CD14-positive monocyte (primary cell): Measurements from ENCODE around the gene SYNGR4. TPM values are rescaled to one million over a fixed set of nuclear protein-coding genes. Genes with fewer than 3 reads are reported as not detected.

Experiments
- DNase-seq, 3 donors: peaks; one replicate each; pipeline ENCODE4 v3.0.0-alpha.2; 2011 to 2022
- H2AFZ ChIP-seq: 2 replicates; pipeline ENCODE4 v1.6.0; 2012; ENCODE audit warnings: mild to moderate bottlenecking, low read depth, low read length, inconsistent platforms; ENCODE audit not compliant: insufficient read depth, poor library complexity, severe bottlenecking
- H3K27ac ChIP-seq, 2 donors: 1 replicate in 1 of 2; 2 replicates in 1 of 2; pipeline ENCODE4 v1.5.1; 2012 to 2013; ENCODE audit warnings: low read length in 2 of 2, control low read depth in 1 of 2, inconsistent platforms in 1 of 2, low read depth in 1 of 2, mild to moderate bottlenecking in 1 of 2
- H3K27me3 ChIP-seq, 2 donors: one replicate each; pipeline versions ENCODE4 v1.6.0 to v1.6.1; 2011 to 2013; ENCODE audit warnings: low read length in 2 of 2; ENCODE audit not compliant: control insufficient read depth in 2 of 2, insufficient read depth in 2 of 2
- H3K36me3 ChIP-seq, 2 donors: replicated peaks in 1 of 2; 1 replicate in 1 of 2; 2 replicates in 1 of 2; pipeline versions ENCODE4 v1.5.1 to v1.6.1; 2012 to 2013; ENCODE audit warnings: low read length in 2 of 2, control low read depth in 1 of 2, inconsistent platforms in 1 of 2, mild to moderate bottlenecking in 1 of 2; ENCODE audit not compliant: insufficient read depth in 2 of 2, control insufficient read depth in 1 of 2
- H3K4me1 ChIP-seq, 2 donors: 1 replicate in 1 of 2; 2 replicates in 1 of 2; pipeline versions ENCODE4 v1.5.1 to v1.6.1; 2012 to 2013; ENCODE audit warnings: low read length in 2 of 2, control low read depth in 1 of 2, inconsistent platforms in 1 of 2, mild to moderate bottlenecking in 1 of 2, moderate library complexity in 1 of 2; ENCODE audit not compliant: insufficient read depth in 2 of 2, control insufficient read depth in 1 of 2
- H3K4me2 ChIP-seq: replicated peaks from 2 replicates; pipeline ENCODE3; 2012; ENCODE audit warnings: low read length, moderate library complexity, mild to moderate bottlenecking; ENCODE audit not compliant: poor library complexity, severe bottlenecking; ENCODE audit errors: extremely low read depth
- H3K4me3 ChIP-seq, 3 experiments: fragments of 200-600 bp in 1 of 3; sonication (generic) in 1 of 3; replicated peaks in 1 of 3; 1 replicate in 2 of 3; 2 replicates in 1 of 3; pipeline ENCODE4 v1.5.1; 2011 to 2013; ENCODE audit warnings: low read length in 3 of 3, mild to moderate bottlenecking in 3 of 3, control low read depth in 2 of 3, low read depth in 2 of 3, inconsistent platforms in 1 of 3, moderate library complexity in 1 of 3
- H3K79me2 ChIP-seq: 2 replicates; pipeline ENCODE4 v1.6.0; 2012; ENCODE audit warnings: mild to moderate bottlenecking, control low read depth, inconsistent platforms, low read length, moderate library complexity; ENCODE audit not compliant: insufficient read depth
- H3K9ac ChIP-seq: 2 replicates; pipeline ENCODE4 v1.6.0; 2017; ENCODE audit warnings: low read length, mild to moderate bottlenecking; ENCODE audit not compliant: insufficient read depth, poor library complexity, severe bottlenecking
- H3K9me3 ChIP-seq, 2 donors: replicated peaks in 1 of 2; 1 replicate in 1 of 2; 2 replicates in 1 of 2; pipeline versions ENCODE4 v1.5.1 to v1.6.1; 2012 to 2013; ENCODE audit warnings: low read length in 2 of 2, control low read depth in 1 of 2; ENCODE audit not compliant: control insufficient read depth in 1 of 2, insufficient read depth in 1 of 2
- H4K20me1 ChIP-seq: 2 replicates; pipeline ENCODE4 v1.6.0; 2012; ENCODE audit warnings: mild to moderate bottlenecking, low read length, control low read depth, moderate library complexity; ENCODE audit not compliant: insufficient read depth
- H3K27ac Mint-ChIP-seq, 7 donors: one replicate each; pipeline ENCODE4 v1.8.0; 2020; ENCODE audit warnings: mild to moderate bottlenecking in 7 of 7, mixed read lengths in 7 of 7, moderate library complexity in 6 of 7, inconsistent platforms in 2 of 7
- H3K27me3 Mint-ChIP-seq, 3 donors: one replicate each; pipeline ENCODE4 v1.8.0; 2021 to 2022; ENCODE audit warnings: low read depth in 3 of 3, mild to moderate bottlenecking in 3 of 3, mixed read lengths in 3 of 3, moderate library complexity in 3 of 3, inconsistent platforms in 1 of 3
- H3K36me3 Mint-ChIP-seq, 2 donors: one replicate each; pipeline ENCODE4 v1.8.0; 2020; ENCODE audit warnings: mixed read lengths in 2 of 2, inconsistent platforms in 1 of 2, mild to moderate bottlenecking in 1 of 2
- H3K4me1 Mint-ChIP-seq: one replicate; pipeline ENCODE4 v1.8.0; 2020; ENCODE audit warnings: mild to moderate bottlenecking, mixed read lengths
- H3K4me3 Mint-ChIP-seq, 2 donors: one replicate each; pipeline ENCODE4 v1.8.0; 2020; ENCODE audit warnings: mild to moderate bottlenecking in 2 of 2, mixed read lengths in 2 of 2, moderate library complexity in 1 of 2
- H3K9me3 Mint-ChIP-seq, 7 donors: one replicate each; pipeline ENCODE4 v1.8.0; 2020 to 2022; ENCODE audit warnings: mixed read lengths in 7 of 7, mild to moderate bottlenecking in 6 of 7, moderate library complexity in 6 of 7, inconsistent platforms in 2 of 7
- WGBS: methylation state at CpG from one replicate; pipeline ENCODE4 v1.1.5; 2013; ENCODE audit warnings: missing lambda C conversion rate; ENCODE audit not compliant: insufficient coverage; 5-methylcytosine and 5-hydroxymethylcytosine counted together
- intact Hi-C, 2 donors: fragments of 100-400 bp; cut with micrococcal nuclease; formaldehyde crosslinking; loops; one replicate each; pipeline versions ENCODE4 v1.15.0 to v1.15.1; 2023
- polyA plus RNA-seq, 3 donors: library from polyadenylated mRNA; depleted of rRNA in 1 of 3; unstranded in 2 of 3; stranded (reverse) in 1 of 3; fragments of 300-500 nt in 2 of 3; fragments of >200 nt in 1 of 3; fragmentation: Illumina TruSeq in 2 of 3; gene quantifications; 1 replicate in 2 of 3; 2 replicates in 1 of 3; pipeline ENCODE4 v1.2.3, GENCODE V29; 2012 to 2021
- TF ChIP-seq, protein P1 (sequence below): fragments of 200-600 bp; IDR thresholded peaks from one replicate; pipeline ENCODE4 v1.8.0; 2022; ENCODE audit warnings: antibody characterized with exemption, mild to moderate bottlenecking

SYNGR4 gene
- polyA plus RNA-seq, 3 donors, result not detected

- no peaks in the 10 kb centered on the region for H4K20me1 ChIP-seq
- intact Hi-C loops, result no loop called here
- peak overlapping the region in 1 of 7 donors; percentile 13 for H3K27ac Mint-ChIP-seq
- no peaks in the 10 kb centered on the region for H3K9me3 ChIP-seq
- H3K27ac ChIP-seq, result no peak overlapping the region
- TF ChIP-seq, protein P1, sequence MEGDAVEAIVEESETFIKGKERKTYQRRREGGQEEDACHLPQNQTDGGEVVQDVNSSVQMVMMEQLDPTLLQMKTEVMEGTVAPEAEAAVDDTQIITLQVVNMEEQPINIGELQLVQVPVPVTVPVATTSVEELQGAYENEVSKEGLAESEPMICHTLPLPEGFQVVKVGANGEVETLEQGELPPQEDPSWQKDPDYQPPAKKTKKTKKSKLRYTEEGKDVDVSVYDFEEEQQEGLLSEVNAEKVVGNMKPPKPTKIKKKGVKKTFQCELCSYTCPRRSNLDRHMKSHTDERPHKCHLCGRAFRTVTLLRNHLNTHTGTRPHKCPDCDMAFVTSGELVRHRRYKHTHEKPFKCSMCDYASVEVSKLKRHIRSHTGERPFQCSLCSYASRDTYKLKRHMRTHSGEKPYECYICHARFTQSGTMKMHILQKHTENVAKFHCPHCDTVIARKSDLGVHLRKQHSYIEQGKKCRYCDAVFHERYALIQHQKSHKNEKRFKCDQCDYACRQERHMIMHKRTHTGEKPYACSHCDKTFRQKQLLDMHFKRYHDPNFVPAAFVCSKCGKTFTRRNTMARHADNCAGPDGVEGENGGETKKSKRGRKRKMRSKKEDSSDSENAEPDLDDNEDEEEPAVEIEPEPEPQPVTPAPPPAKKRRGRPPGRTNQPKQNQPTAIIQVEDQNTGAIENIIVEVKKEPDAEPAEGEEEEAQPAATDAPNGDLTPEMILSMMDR, result no peak
- H3K9me3 Mint-ChIP-seq, result peaks cover 0 to 9% (median 1%) of the 10 kb centered on the region in 7 donors
- no peak overlapping the region for H2AFZ ChIP-seq
- peaks cover 23 to 30% of the 10 kb centered on the region in 2 donors for H3K4me1 ChIP-seq
- peaks cover 25 to 42% (median 31%) of the 10 kb centered on the region in 3 donors for H3K27me3 Mint-ChIP-seq
- DNase-seq, result no peak
- no peaks in the 10 kb centered on the region for H3K36me3 ChIP-seq
- H3K27me3 ChIP-seq, result peaks cover 0 to 21% of the 10 kb centered on the region in 2 donors
- H3K9ac ChIP-seq, result no peak overlapping the region
- H3K4me1 Mint-ChIP-seq, result peaks cover 29% of the 10 kb centered on the region
- no peak overlapping the region for H3K4me3 Mint-ChIP-seq
- 89% methylated on average over 7 of the region's 7 CpGs for WGBS
- peaks cover 0 to 4% of the 10 kb centered on the region in 2 donors for H3K36me3 Mint-ChIP-seq
- no peak overlapping the region for H3K4me2 ChIP-seq
- no peaks in the 10 kb centered on the region for H3K79me2 ChIP-seq
- H3K4me3 ChIP-seq, result no peak overlapping the region
Measured at GRCh38 chr19:48417421-48417820, 53.3 kb downstream of the SYNGR4 start.

DNA sequence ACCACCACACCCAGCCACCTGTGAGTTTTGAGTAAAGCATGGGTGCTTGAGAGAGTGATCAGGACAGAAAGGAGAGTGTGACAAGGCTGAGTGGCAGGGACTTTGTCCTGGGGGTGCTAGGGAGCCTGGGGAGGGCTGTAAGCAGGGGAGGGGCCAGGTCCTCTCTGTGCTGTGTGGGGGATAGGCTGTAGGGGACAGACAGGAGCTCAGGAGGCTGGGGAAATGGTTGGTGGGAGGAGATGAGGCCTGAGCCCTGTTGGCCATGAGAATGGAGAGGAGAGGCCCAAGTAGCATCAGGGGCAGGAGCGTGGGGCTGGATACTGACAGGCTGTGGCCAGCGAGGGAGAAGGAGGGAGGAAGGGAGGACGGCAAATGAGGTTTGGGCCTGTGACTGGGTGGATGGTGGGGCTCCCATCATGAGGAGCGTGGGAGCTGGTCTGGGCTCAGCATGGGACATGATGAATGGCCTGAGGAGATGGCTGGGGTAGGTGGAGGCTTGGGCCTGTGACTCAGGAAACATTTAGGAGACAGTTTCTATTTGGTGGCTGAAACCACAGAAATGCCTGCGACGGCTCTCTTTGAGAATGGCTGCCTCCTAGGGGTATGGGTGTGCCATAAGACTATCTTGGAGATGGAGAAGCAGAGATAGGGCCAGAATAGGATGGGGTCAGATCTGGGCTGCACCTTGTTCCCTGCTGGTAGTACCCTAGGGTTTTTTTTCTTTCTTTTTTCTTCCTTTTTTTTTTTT, 54.3 kb downstream of the SYNGR4 start:
- H3K9ac ChIP-seq, result no peak overlapping the region
- intact Hi-C loops, result no loop called here
- no peak overlapping the region for H3K27ac ChIP-seq
- peaks cover 0 to 21% of the 10 kb centered on the region in 2 donors for H3K27me3 ChIP-seq
- peak overlapping the region in 1 of 3 experiments; percentile 52 for H3K4me3 ChIP-seq
- no peaks in the 10 kb centered on the region for H4K20me1 ChIP-seq
- Mint-ChIP-seq H3K4me1 (peaks cover 30% of the 10 kb centered on the region), H3K4me3 (peak overlapping the region in 1 of 2 donors; percentile 92), H3K36me3 (peaks cover 0 to 4% of the 10 kb centered on the region in 2 donors), H3K27me3 (peaks cover 19 to 32% (median 21%) of the 10 kb centered on the region in 3 donors), H3K27ac (peak overlapping the region in 5 of 7 donors; percentile 15 to 87 (median 43)), H3K9me3 (peaks cover 0 to 9% (median 1%) of the 10 kb centered on the region in 7 donors)
- H2AFZ ChIP-seq, result no peak overlapping the region
- no peaks in the 10 kb centered on the region for H3K9me3 ChIP-seq
- no peaks in the 10 kb centered on the region for H3K36me3 ChIP-seq
- H3K4me2 ChIP-seq, result peak overlapping the region; percentile 49
- H3K79me2 ChIP-seq, result no peaks in the 10 kb centered on the region
- TF ChIP-seq, protein P1, result no peak
- H3K4me1 ChIP-seq, result peaks cover 23 to 30% of the 10 kb centered on the region in 2 donors
- 66% methylated on average over 6 of the region's 6 CpGs for WGBS
- peak in 2 of 3 donors; percentile 16 to 30 for DNase-seq
